Measurements from ENCODE around the gene RXRB.

DNA sequence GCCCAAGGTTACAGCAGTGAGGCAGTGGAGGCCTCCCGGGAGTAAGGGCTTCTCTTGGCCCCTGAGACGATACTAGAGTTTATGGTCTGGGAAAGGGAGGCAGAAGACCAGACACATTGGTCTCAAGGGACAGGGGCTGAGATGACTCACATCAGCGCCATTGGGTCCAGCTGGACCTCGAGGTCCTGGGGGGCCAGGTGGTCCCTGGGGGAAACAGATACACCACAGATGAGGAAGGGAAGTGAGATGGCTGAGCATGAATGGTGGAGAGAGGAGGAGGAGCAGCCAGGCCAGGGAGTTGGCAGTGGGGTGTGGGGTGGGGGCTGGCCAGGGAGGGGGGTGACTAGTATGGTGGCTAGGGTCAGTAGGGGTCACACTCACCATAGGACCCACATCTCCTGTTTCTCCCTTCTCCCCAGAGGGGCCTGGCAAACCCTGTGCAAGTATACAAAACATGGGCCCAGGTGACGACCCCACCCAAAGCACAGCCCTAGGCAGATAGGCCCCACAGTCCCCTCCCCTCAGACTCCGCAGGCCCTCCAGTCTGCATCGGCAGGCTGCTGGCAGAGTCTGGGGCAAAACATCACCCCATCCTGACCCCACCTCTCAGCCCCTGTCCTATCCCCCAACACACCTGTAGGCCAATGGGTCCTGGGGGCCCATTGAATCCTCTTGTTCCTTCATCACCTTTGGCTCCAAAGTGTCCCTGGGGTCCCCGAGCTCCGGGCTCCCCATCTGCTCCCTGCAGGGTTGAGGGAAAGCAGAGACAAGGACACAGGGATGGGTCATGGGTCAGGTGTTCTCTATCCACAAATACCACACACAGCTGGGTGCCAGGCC, 30.1 kb downstream of the RXRB start:
- TF ChIP-seq, protein P1, sequence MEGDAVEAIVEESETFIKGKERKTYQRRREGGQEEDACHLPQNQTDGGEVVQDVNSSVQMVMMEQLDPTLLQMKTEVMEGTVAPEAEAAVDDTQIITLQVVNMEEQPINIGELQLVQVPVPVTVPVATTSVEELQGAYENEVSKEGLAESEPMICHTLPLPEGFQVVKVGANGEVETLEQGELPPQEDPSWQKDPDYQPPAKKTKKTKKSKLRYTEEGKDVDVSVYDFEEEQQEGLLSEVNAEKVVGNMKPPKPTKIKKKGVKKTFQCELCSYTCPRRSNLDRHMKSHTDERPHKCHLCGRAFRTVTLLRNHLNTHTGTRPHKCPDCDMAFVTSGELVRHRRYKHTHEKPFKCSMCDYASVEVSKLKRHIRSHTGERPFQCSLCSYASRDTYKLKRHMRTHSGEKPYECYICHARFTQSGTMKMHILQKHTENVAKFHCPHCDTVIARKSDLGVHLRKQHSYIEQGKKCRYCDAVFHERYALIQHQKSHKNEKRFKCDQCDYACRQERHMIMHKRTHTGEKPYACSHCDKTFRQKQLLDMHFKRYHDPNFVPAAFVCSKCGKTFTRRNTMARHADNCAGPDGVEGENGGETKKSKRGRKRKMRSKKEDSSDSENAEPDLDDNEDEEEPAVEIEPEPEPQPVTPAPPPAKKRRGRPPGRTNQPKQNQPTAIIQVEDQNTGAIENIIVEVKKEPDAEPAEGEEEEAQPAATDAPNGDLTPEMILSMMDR (IDR thresholded peaks at IDR 0.05), result no peak
- TF ChIP-seq ZFX (IDR thresholded peaks at IDR 0.05; ENCODE audit: borderline replicate concordance), result no peak
